ENCODE results near the gene SLC24A1. TPM values are rescaled to one million over a fixed set of nuclear protein-coding genes. Genes with fewer than 3 reads are reported as not detected.

SLC24A1 gene
- total RNA-seq, 1 donor from 2014 or later: 8.9 TPM

GRCh38 chr15:65618560-65619109, 3.1 kb upstream of the SLC24A1 start:
- no peak overlapping the region for H3K4me3 ChIP-seq (ENCODE audit: low read depth, low read length)
- no peak for DNase-seq (ENCODE audit: low read depth)
- no peak for TF ChIP-seq CTCF (conservative IDR thresholded peaks at IDR 0.05; ENCODE audit: low read depth, low read length)

GRCh38 chr15:65619626-65620290, 2.0 kb upstream of the SLC24A1 start:
- DNase-seq (ENCODE audit: low read depth): no peak
- H3K4me3 ChIP-seq (ENCODE audit: low read depth, low read length): no peak overlapping the region
- TF ChIP-seq CTCF (conservative IDR thresholded peaks at IDR 0.05; ENCODE audit: low read depth, low read length): no peak

- TF ChIP-seq CTCF (conservative IDR thresholded peaks at IDR 0.05; ENCODE audit: low read depth, low read length): no peak
- no peak for DNase-seq (ENCODE audit: low read depth)
- no peak overlapping the region for H3K4me3 ChIP-seq (ENCODE audit: low read depth, low read length)
Measured at GRCh38 chr15:65620833-65621232, 905 bp upstream of the SLC24A1 start.

GRCh38 chr15:65623103-65623502, 1.4 kb downstream of the SLC24A1 start:
- no peak overlapping the region for H3K4me3 ChIP-seq (ENCODE audit: low read depth, low read length)
- DNase-seq (ENCODE audit: low read depth): no peak
- TF ChIP-seq CTCF (conservative IDR thresholded peaks at IDR 0.05; ENCODE audit: low read depth, low read length): no peak

- no peak for DNase-seq (ENCODE audit: low read depth)
- TF ChIP-seq CTCF (conservative IDR thresholded peaks at IDR 0.05; ENCODE audit: low read depth, low read length): no peak
- H3K4me3 ChIP-seq (ENCODE audit: low read depth, low read length): no peak overlapping the region
Measured at GRCh38 chr15:65626856-65627255, 5.1 kb downstream of the SLC24A1 start.

- TF ChIP-seq CTCF (conservative IDR thresholded peaks at IDR 0.05; ENCODE audit: low read depth, low read length): no peak
- no peak for DNase-seq (ENCODE audit: low read depth)
- no peak overlapping the region for H3K4me3 ChIP-seq (ENCODE audit: low read depth, low read length)
Measured at GRCh38 chr15:65629548-65629947, 7.8 kb downstream of the SLC24A1 start.

- TF ChIP-seq CTCF (conservative IDR thresholded peaks at IDR 0.05; ENCODE audit: low read depth, low read length): no peak
- DNase-seq (ENCODE audit: low read depth): no peak
- H3K4me3 ChIP-seq (ENCODE audit: low read depth, low read length): no peak overlapping the region
Measured at GRCh38 chr15:65630760-65631159, 9.0 kb downstream of the SLC24A1 start.
